ENCODE data around the gene SST. TPM values are rescaled to one million over a fixed set of nuclear protein-coding genes. Genes with fewer than 3 reads are reported as not detected.

The SST gene
- total and polyA plus RNA-seq, 7 donors = 1.1 to 19.2 (median 7.0) TPM; not detected in 1

GRCh38 chr3:187679638-187680396, 9.6 kb upstream of the SST start:
- H3K4me1 ChIP-seq = peaks cover 0 to 22% (median 2%) of the 10 kb centered on the region in 4 donors
- no peaks in the 10 kb centered on the region for H3K36me3 ChIP-seq
- intact Hi-C loops (cut with DNase I) = loop anchor here (1.0 to 10.0 kb wide), 3 partner anchors 361 to 565 kb away; no protein-coding TSS in a partner anchor
- DNase-seq = peak; percentile 81
- H3K27ac ChIP-seq = no peak overlapping the region
- TF ChIP-seq POLR2A (IDR thresholded peaks at IDR 0.05) (no peak), EP300 (IDR thresholded peaks at IDR 0.05) (no peak), CTCF (IDR thresholded peaks at IDR 0.05) (peak; percentile 90 to 94 (median 92)), POLR2AphosphoS5 (IDR thresholded peaks at IDR 0.05) (no peak)
- H3K4me3 ChIP-seq = no peak overlapping the region
- no peaks in the 10 kb centered on the region for H3K27me3 ChIP-seq
- H3K9me3 ChIP-seq = peaks cover 0 to 2% (median 0%) of the 10 kb centered on the region in 4 donors
- 29 to 30% methylated on average over 7 of the region's 7 CpGs for WGBS, 2 donors

GRCh38 chr3:187678726-187679268, 8.6 kb upstream of the SST start:
- Histone ChIP-seq H3K27ac (no peak overlapping the region), H3K9me3 (no peaks in the 10 kb centered on the region), H3K4me3 (no peak overlapping the region), H3K27me3 (no peaks in the 10 kb centered on the region), H3K4me1 (peaks cover 0 to 22% (median 2%) of the 10 kb centered on the region in 4 donors), H3K36me3 (no peaks in the 10 kb centered on the region)
- 24% methylated on average over 5 of the region's 5 CpGs for WGBS, 2 donors
- TF ChIP-seq CTCF (IDR thresholded peaks at IDR 0.05) (peak; percentile 40 to 58 (median 55)), POLR2A (IDR thresholded peaks at IDR 0.05) (no peak), POLR2AphosphoS5 (IDR thresholded peaks at IDR 0.05) (no peak), EP300 (IDR thresholded peaks at IDR 0.05) (no peak)
- no peak for DNase-seq
- intact Hi-C loops (cut with DNase I) = loop anchor here (1.0 to 10.0 kb wide), 3 partner anchors 359 to 564 kb away; no protein-coding TSS in a partner anchor

GRCh38 chr3:187677604-187678003, 7.4 kb upstream of the SST start:
- WGBS, 2 donors = 11 to 39% methylated on average over 1 of the region's 1 CpG
- intact Hi-C loops (cut with DNase I) = loop anchor here (10.0 kb wide), 1 partner anchor 563 kb away; no protein-coding TSS in a partner anchor
- Histone ChIP-seq H3K4me1 (peaks cover 0 to 22% (median 2%) of the 10 kb centered on the region in 4 donors), H3K27me3 (no peaks in the 10 kb centered on the region), H3K27ac (no peak overlapping the region), H3K36me3 (no peaks in the 10 kb centered on the region), H3K4me3 (no peak overlapping the region), H3K9me3 (no peaks in the 10 kb centered on the region)
- DNase-seq = no peak
- TF ChIP-seq EP300 (IDR thresholded peaks at IDR 0.05) (no peak), POLR2A (IDR thresholded peaks at IDR 0.05) (no peak), POLR2AphosphoS5 (IDR thresholded peaks at IDR 0.05) (no peak), CTCF (IDR thresholded peaks at IDR 0.05) (no peak)

- Histone ChIP-seq H3K27ac (no peak overlapping the region), H3K9me3 (no peaks in the 10 kb centered on the region), H3K4me3 (no peak overlapping the region), H3K4me1 (peaks cover 0 to 29% (median 10%) of the 10 kb centered on the region in 4 donors), H3K36me3 (no peaks in the 10 kb centered on the region), H3K27me3 (peaks cover 0 to 6% (median 0%) of the 10 kb centered on the region in 3 donors)
- DNase-seq = no peak
- 59 to 71% methylated on average over 3 of the region's 3 CpGs for WGBS, 2 donors
- intact Hi-C loops (cut with DNase I) = loop anchor here (10.0 kb wide), 1 partner anchor 558 kb away; no protein-coding TSS in a partner anchor
- TF ChIP-seq EP300 (IDR thresholded peaks at IDR 0.05) (no peak), POLR2A (IDR thresholded peaks at IDR 0.05) (no peak), POLR2AphosphoS5 (IDR thresholded peaks at IDR 0.05) (no peak), CTCF (IDR thresholded peaks at IDR 0.05) (no peak)
Observed at GRCh38 chr3:187673012-187673411, 2.8 kb upstream of the SST start.

Measured in sigmoid colon (tissue), 7 donors.